GM23338 (cell line): ENCODE data around the gene YIPF2. TPM values are rescaled to one million over a fixed set of nuclear protein-coding genes. Genes with fewer than 3 reads are reported as not detected.

Experiments
- ATAC-seq: fragments of 200-7000 bp; cut with Tn5 transposase; 3 replicates; pipeline ENCODE4 v1.9.1; 2020
- DNase-seq: peaks from one replicate; pipeline ENCODE4 v3.0.0-alpha.2; 2015; ENCODE audit warnings: low spot score
- H2AFZ ChIP-seq: fragments of 200-600 bp; sonication (generic); 2 replicates; pipeline ENCODE4 v1.8.0; 2016; ENCODE audit warnings: antibody characterized with exemption, mild to moderate bottlenecking, moderate library complexity
- H3F3A ChIP-seq: fragments of 200-600 bp; sonication (generic); replicated peaks from 2 replicates; pipeline ENCODE4 v1.8.0; 2017; ENCODE audit warnings: antibody characterized with exemption, mixed run types, low read depth
- H3K27ac ChIP-seq: fragments of 200-600 bp; sonication (generic); 2 replicates; pipeline ENCODE4 v1.6.1; 2016; ENCODE audit warnings: low read depth
- H3K27me3 ChIP-seq: fragments of 200-600 bp; sonication (generic); 2 replicates; pipeline ENCODE4 v1.8.0; 2016; ENCODE audit warnings: mild to moderate bottlenecking, mixed run types, moderate library complexity; ENCODE audit not compliant: insufficient read depth
- H3K36me3 ChIP-seq: fragments of 200-600 bp; sonication (generic); 2 replicates; pipeline ENCODE4 v1.8.0; 2016; ENCODE audit warnings: mild to moderate bottlenecking; ENCODE audit not compliant: insufficient read depth
- H3K4me1 ChIP-seq: fragments of 200-600 bp; sonication (generic); 2 replicates; pipeline ENCODE4 v1.8.0; 2016; ENCODE audit warnings: mild to moderate bottlenecking, moderate library complexity; ENCODE audit not compliant: insufficient read depth
- H3K4me2 ChIP-seq: fragments of 200-600 bp; sonication (generic); 2 replicates; pipeline ENCODE4 v1.7.1; 2017; ENCODE audit warnings: mixed run types
- H3K4me3 ChIP-seq: fragments of 200-600 bp; sonication (generic); 2 replicates; pipeline ENCODE4 v1.6.1; 2016; ENCODE audit warnings: mixed run types
- H3K79me2 ChIP-seq: fragments of 200-600 bp; sonication (generic); replicated peaks from 2 replicates; pipeline ENCODE4 v1.8.0; 2017; ENCODE audit warnings: mild to moderate bottlenecking; ENCODE audit not compliant: insufficient read depth
- H3K9me2 ChIP-seq: fragments of 200-600 bp; sonication (generic); 2 replicates; pipeline ENCODE4 v1.8.0; 2017; ENCODE audit not compliant: insufficient read depth
- H4K20me1 ChIP-seq: fragments of 200-600 bp; sonication (generic); replicated peaks from 2 replicates; pipeline ENCODE4 v1.8.0; 2017; ENCODE audit warnings: mild to moderate bottlenecking; ENCODE audit not compliant: insufficient read depth
- H3K27ac Mint-ChIP-seq: 2 replicates; pipeline ENCODE4 v1.8.0; 2020; ENCODE audit warnings: inconsistent platforms, mild to moderate bottlenecking, moderate library complexity, mixed read lengths
- H3K27me3 Mint-ChIP-seq: 3 replicates; pipeline ENCODE4 v1.8.0; 2022; ENCODE audit warnings: low read depth, mild to moderate bottlenecking, moderate library complexity, mixed read lengths, inconsistent platforms; ENCODE audit not compliant: insufficient read depth, poor library complexity
- H3K36me3 Mint-ChIP-seq: 3 replicates; pipeline ENCODE4 v1.8.0; 2021; ENCODE audit warnings: low read depth, mild to moderate bottlenecking, inconsistent platforms, moderate library complexity, mixed read lengths
- H3K4me1 Mint-ChIP-seq: 3 replicates; pipeline ENCODE4 v1.8.0; 2020; ENCODE audit warnings: mild to moderate bottlenecking, inconsistent platforms, mixed read lengths
- H3K4me3 Mint-ChIP-seq: 3 replicates; pipeline ENCODE4 v1.8.0; 2021; ENCODE audit warnings: moderate library complexity, mild to moderate bottlenecking, inconsistent platforms, mixed read lengths
- H3K9me3 Mint-ChIP-seq: 3 replicates; pipeline ENCODE4 v1.8.0; 2020; ENCODE audit warnings: moderate library complexity, mild to moderate bottlenecking, inconsistent platforms, mixed read lengths
- CTCF ChIP-seq, 2 experiments: fragments of 200-600 bp in 1 of 2; sonication (generic) in 1 of 2; conservative IDR thresholded peaks; 2 replicates each; pipeline versions ENCODE4 v1.5.1 to v1.6.1; 2016 to 2017; ENCODE audit warnings: antibody characterized with exemption in 2 of 2, low read depth in 2 of 2, mild to moderate bottlenecking in 2 of 2, moderate library complexity in 1 of 2
- ETS1 ChIP-seq: IDR thresholded peaks from 2 replicates; pipeline ENCODE4 v1.6.1; 2016; ENCODE audit warnings: antibody characterized with exemption
- EZH2phosphoT487 ChIP-seq: fragments of 200-600 bp; sonication (generic); IDR thresholded peaks from one replicate; pipeline ENCODE4 v1.8.1; 2018; ENCODE audit warnings: antibody characterized with exemption; ENCODE audit not compliant: unreplicated experiment
- JUNB ChIP-seq: IDR thresholded peaks from one replicate; pipeline ENCODE4 v1.6.1; 2016; ENCODE audit warnings: antibody characterized with exemption; ENCODE audit not compliant: unreplicated experiment
- NANOG ChIP-seq: IDR thresholded peaks from 2 replicates; pipeline ENCODE4 v1.6.1; 2016; ENCODE audit warnings: antibody characterized with exemption, borderline replicate concordance
- REST ChIP-seq: IDR thresholded peaks from one replicate; pipeline ENCODE4 v1.6.1; 2018; ENCODE audit warnings: antibody characterized with exemption; ENCODE audit not compliant: unreplicated experiment
- STAT1 ChIP-seq: IDR thresholded peaks from one replicate; pipeline ENCODE4 v1.6.1; 2016; ENCODE audit warnings: antibody characterized with exemption; ENCODE audit not compliant: unreplicated experiment
- ZNF331 ChIP-seq: fragments of 250-450 bp; sonication (Bioruptor Pico); IDR thresholded peaks from 2 replicates; pipeline ENCODE4 v1.5.0; 2020; ENCODE audit warnings: low read depth, mild to moderate bottlenecking, moderate library complexity
- ZNF462 ChIP-seq: fragments of 250-450 bp; sonication (Bioruptor Pico); IDR thresholded peaks from 2 replicates; pipeline ENCODE4 v1.5.0; 2020; ENCODE audit warnings: mild to moderate bottlenecking, moderate library complexity
- polyA plus RNA-seq: library from polyadenylated mRNA; unstranded; fragments of >200 nt; fragmentation: Nextera tagmentation; extraction: Ambion mirVana; gene quantifications from 2 replicates; pipeline ENCODE4 v1.2.1, GENCODE V29; 2016
- total RNA-seq: library from RNA; depleted of rRNA; stranded (reverse); fragments of >200 nt; shearing (Covaris generic); gene quantifications from 2 replicates; pipeline ENCODE4 v1.2.3, GENCODE V29; 2014

The YIPF2 gene
- total and polyA plus RNA-seq, 2 experiments from 2014 or later = 36.3 to 63.7 TPM

GRCh38 chr19:10964903-10965302 is 36.5 kb upstream of the YIPF2 start:
- Mint-ChIP-seq H3K4me1 (peaks cover 47% of the 10 kb centered on the region), H3K9me3 (no peaks in the 10 kb centered on the region), H3K36me3 (peaks cover 33% of the 10 kb centered on the region), H3K27ac (no peak overlapping the region; the same call in 1 of the 2 replicates), H3K27me3 (peaks cover 15% of the 10 kb centered on the region), H3K4me3 (no peak overlapping the region)
- Histone ChIP-seq H3K36me3 (no peaks in the 10 kb centered on the region; the same call in 1 of the 2 replicates), H3K9me2 (no peaks in the 10 kb centered on the region), H3K4me2 (no peak overlapping the region), H2AFZ (no peak overlapping the region), H3K79me2 (peaks cover 86% of the 10 kb centered on the region), H3K4me1 (peaks cover 27% of the 10 kb centered on the region; the same call in 1 of the 2 replicates), H3K4me3 (peak overlapping the region; percentile 13; the same call in 1 of the 2 replicates), H3F3A (0 out of 2 replicates have a peak, but pooled peaks cover 9% of the 10 kb centered on the region), H3K27ac (0 out of 2 replicates have a peak overlapping the region, but pooled peaks have one; percentile 36), H4K20me1 (peaks cover 55% of the 10 kb centered on the region), H3K27me3 (no peaks in the 10 kb centered on the region)
- TF ChIP-seq EZH2phosphoT487 (no peak), CTCF (conservative IDR thresholded peaks at IDR 0.05; ENCODE audit: low read depth in 2 of 2) (peak; percentile 33 to 49)
- DNase-seq (no peak), ATAC-seq (no peak)

GRCh38 chr19:10963865-10964264 is 35.4 kb upstream of the YIPF2 start:
- H3K4me3 ChIP-seq = no peak overlapping the region
- ATAC-seq (no peak), DNase-seq (no peak)
- H3K79me2 ChIP-seq = peaks cover 76% of the 10 kb centered on the region
- no peak overlapping the region for H2AFZ ChIP-seq
- 0 out of 2 replicates have a peak, but pooled peaks cover 17% of the 10 kb centered on the region for H3F3A ChIP-seq
- no peaks in the 10 kb centered on the region for H3K27me3 ChIP-seq
- H3K4me3 Mint-ChIP-seq = peak overlapping the region; percentile 6; the same call in 1 of the 3 replicates
- H3K27me3 Mint-ChIP-seq = peaks cover 15% of the 10 kb centered on the region
- peaks cover 48% of the 10 kb centered on the region for H4K20me1 ChIP-seq
- 0 out of 2 replicates have a peak overlapping the region, but pooled peaks have one; percentile 32 for H3K27ac ChIP-seq
- peaks cover 33% of the 10 kb centered on the region for H3K36me3 Mint-ChIP-seq
- H3K27ac Mint-ChIP-seq = no peak overlapping the region
- no peak overlapping the region for H3K4me2 ChIP-seq
- H3K4me1 Mint-ChIP-seq = peaks cover 43% of the 10 kb centered on the region
- H3K9me3 Mint-ChIP-seq = no peaks in the 10 kb centered on the region
- no peaks in the 10 kb centered on the region for H3K9me2 ChIP-seq
- peaks cover 27% of the 10 kb centered on the region; the same call in 1 of the 2 replicates for H3K4me1 ChIP-seq
- no peaks in the 10 kb centered on the region; the same call in 1 of the 2 replicates for H3K36me3 ChIP-seq
- no peak for TF ChIP-seq ETS1
- no peak for TF ChIP-seq STAT1
- TF ChIP-seq NANOG = no peak
- no peak for TF ChIP-seq ZNF331 (CRISPR knock-in tag)
- TF ChIP-seq REST = no peak
- TF ChIP-seq JUNB = no peak
- TF ChIP-seq ZNF462 (CRISPR knock-in tag) = no peak
- TF ChIP-seq EZH2phosphoT487 = no peak
